DND-41 (cell line): ENCODE measurements around the gene FBXO5.

Experiments used
- CTCF ChIP-seq: IDR thresholded peaks from 2 replicates; pipeline ENCODE4 v1.5.1; 2012; ENCODE audit warnings: borderline replicate concordance, low read length, moderate library complexity, mild to moderate bottlenecking; ENCODE audit not compliant: poor library complexity, severe bottlenecking; ENCODE audit errors: extremely low read depth
- EZH2 ChIP-seq: IDR thresholded peaks from 3 replicates; pipeline ENCODE4 v1.6.1; 2012; ENCODE audit warnings: borderline replicate concordance, low read depth, mild to moderate bottlenecking, moderate library complexity, low read length, inconsistent platforms; ENCODE audit not compliant: severe bottlenecking

- TF ChIP-seq CTCF (no peak), EZH2 (no peak)
These were observed 4.1 kb upstream of the FBXO5 start for GRCh38 chr6:152986978-152987377.
